HCT116 (cell line): Measurements from ENCODE around the gene SH3RF2.

Source experiments
- CEBPB ChIP-seq: IDR thresholded peaks from 2 replicates; pipeline ENCODE4 v1.6.1; 2012; ENCODE audit warnings: low read depth
- CTCF ChIP-seq, 3 experiments: fragments of 200-600 bp in 1 of 3; sonication (generic) in 1 of 3; IDR thresholded peaks in 2 of 3; conservative IDR thresholded peaks in 1 of 3; 2 replicates each; pipeline ENCODE4 v1.5.1; 2012 to 2017; ENCODE audit warnings: low read depth in 2 of 3, low read length in 2 of 3, antibody characterized with exemption in 1 of 3, borderline replicate concordance in 1 of 3, control low read depth in 1 of 3, mild to moderate bottlenecking in 1 of 3, mixed read lengths in 1 of 3, mixed run types in 1 of 3, moderate library complexity in 1 of 3; ENCODE audit not compliant: insufficient read depth in 1 of 3
- EGR1 ChIP-seq: IDR thresholded peaks from 2 replicates; pipeline ENCODE4 v1.6.1; 2012; ENCODE audit warnings: low read depth
- EZH2 ChIP-seq: fragments of 200-600 bp; sonication (generic); IDR thresholded peaks from 2 replicates; pipeline ENCODE4 v1.6.1; 2017; ENCODE audit warnings: antibody characterized with exemption, mixed run types
- POLR2A ChIP-seq: IDR thresholded peaks from 2 replicates; pipeline ENCODE4 v1.7.0; 2011; ENCODE audit warnings: borderline replicate concordance; ENCODE audit not compliant: insufficient read depth, insufficient read length; ENCODE audit errors: extremely low read depth
- POLR2AphosphoS5 ChIP-seq: IDR thresholded peaks from 2 replicates; pipeline ENCODE4 v1.6.1; 2011; ENCODE audit warnings: mild to moderate bottlenecking, low read depth, low read length, moderate library complexity
- RAD21 ChIP-seq: IDR thresholded peaks from 2 replicates; pipeline ENCODE4 v1.6.1; 2012; ENCODE audit warnings: low read depth, mild to moderate bottlenecking
- REST ChIP-seq: IDR thresholded peaks from 2 replicates; pipeline ENCODE4 v1.6.1; 2012; ENCODE audit warnings: low read depth
- ZFX ChIP-seq: fragments of 450-650 bp; IDR thresholded peaks from 2 replicates; pipeline ENCODE4 v1.6.1; 2017
- TF ChIP-seq, protein P1 (sequence below): IDR thresholded peaks from 2 replicates; pipeline ENCODE4 v1.6.1; 2012

DNA sequence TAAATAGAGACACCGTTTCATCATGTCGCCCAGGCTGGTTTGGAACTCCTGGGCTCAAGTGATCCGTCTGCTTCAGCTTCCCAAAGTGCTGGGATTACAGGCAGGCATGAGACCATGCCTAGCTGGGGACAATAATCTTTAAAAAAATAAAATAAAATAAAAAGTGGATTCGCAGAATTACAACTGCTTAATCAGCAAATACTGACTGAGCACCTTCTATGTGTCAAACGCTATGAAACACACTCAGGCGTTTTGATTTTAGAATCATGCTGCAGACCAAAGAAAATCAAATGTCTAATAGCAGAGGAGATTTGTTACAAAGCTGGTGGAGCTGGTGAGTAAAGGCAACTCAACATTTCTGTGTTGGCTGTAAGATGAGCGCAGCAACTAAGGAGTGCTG is 22.7 kb upstream of the SH3RF2 start:
- no peak for TF ChIP-seq CTCF (IDR thresholded peaks at IDR 0.05 in 2 of 3, conservative IDR thresholded peaks at IDR 0.05 in 1 of 3; ENCODE audit: borderline replicate concordance in 1 of 3, insufficient read depth in 1 of 3, low read depth in 2 of 3, low read length in 2 of 3)
- TF ChIP-seq POLR2A, result no peak
- no peak for TF ChIP-seq RAD21
- TF ChIP-seq, protein P1, sequence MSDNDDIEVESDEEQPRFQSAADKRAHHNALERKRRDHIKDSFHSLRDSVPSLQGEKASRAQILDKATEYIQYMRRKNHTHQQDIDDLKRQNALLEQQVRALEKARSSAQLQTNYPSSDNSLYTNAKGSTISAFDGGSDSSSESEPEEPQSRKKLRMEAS, result no peak
- no peak for TF ChIP-seq EGR1
- TF ChIP-seq CEBPB, result no peak
- TF ChIP-seq REST, result no peak
- no peak for TF ChIP-seq EZH2
- no peak for TF ChIP-seq ZFX
- no peak for TF ChIP-seq POLR2AphosphoS5
